Astrocyte (in vitro differentiated cells and primary cell): ENCODE results near the gene PPP1R7. TPM values are rescaled to one million over a fixed set of nuclear protein-coding genes. Genes with fewer than 3 reads are reported as not detected.

Experiments used
- DNase-seq: peaks from one replicate; pipeline ENCODE4 v3.0.0-alpha.2; 2010; ENCODE audit warnings: low read depth
- FAIRE-seq: peaks from 2 replicates; lab custom pipeline; 2011; peaks lifted over from hg19 to GRCh38; lab: Jason Lieb, UNC
- H2AFZ ChIP-seq: 2 replicates; pipeline ENCODE4 v1.6.0; 2012; ENCODE audit warnings: low read depth, low read length, inconsistent platforms
- H3K27ac ChIP-seq: 2 replicates; pipeline ENCODE4 v1.5.1; 2011; ENCODE audit warnings: low read depth, low read length, inconsistent platforms
- H3K27me3 ChIP-seq: 2 replicates; pipeline ENCODE4 v1.6.0; 2011; ENCODE audit warnings: low read length, inconsistent platforms; ENCODE audit not compliant: insufficient read depth
- H3K36me3 ChIP-seq: 2 replicates; pipeline ENCODE4 v1.5.1; 2011; ENCODE audit warnings: low read length, inconsistent platforms; ENCODE audit not compliant: insufficient read depth
- H3K4me1 ChIP-seq: 2 replicates; pipeline ENCODE4 v1.5.1; 2011; ENCODE audit warnings: low read length, inconsistent platforms; ENCODE audit not compliant: insufficient read depth
- H3K4me2 ChIP-seq: 2 replicates; pipeline ENCODE4 v1.6.0; 2012; ENCODE audit warnings: low read length, inconsistent platforms
- H3K4me3 ChIP-seq: 2 replicates; pipeline ENCODE4 v1.5.1; 2011; ENCODE audit warnings: low read depth, mild to moderate bottlenecking, low read length, inconsistent platforms; ENCODE audit not compliant: insufficient read depth
- H3K79me2 ChIP-seq: 2 replicates; pipeline ENCODE4 v1.6.0; 2012; ENCODE audit warnings: mild to moderate bottlenecking, low read length, inconsistent platforms; ENCODE audit not compliant: insufficient read depth
- H3K9ac ChIP-seq: 2 replicates; pipeline ENCODE4 v1.6.0; 2012; ENCODE audit warnings: mild to moderate bottlenecking, low read length, inconsistent platforms
- H3K9me3 ChIP-seq: 2 replicates; pipeline ENCODE4 v1.5.1; 2012; ENCODE audit warnings: low read depth, mild to moderate bottlenecking, low read length, inconsistent platforms; ENCODE audit not compliant: insufficient read depth
- H4K20me1 ChIP-seq: 2 replicates; pipeline ENCODE4 v1.6.0; 2012; ENCODE audit warnings: low read length, inconsistent platforms; ENCODE audit not compliant: insufficient read depth
- H3K27ac Mint-ChIP-seq: one replicate; pipeline ENCODE4 v1.8.0; 2021; ENCODE audit warnings: mild to moderate bottlenecking, mixed read lengths; ENCODE audit not compliant: unreplicated experiment
- H3K27me3 Mint-ChIP-seq: one replicate; pipeline ENCODE4 v1.8.0; 2021; ENCODE audit warnings: low read depth, mixed read lengths; ENCODE audit not compliant: unreplicated experiment
- H3K36me3 Mint-ChIP-seq: one replicate; pipeline ENCODE4 v1.8.0; 2021; ENCODE audit warnings: low read depth, mixed read lengths; ENCODE audit not compliant: unreplicated experiment
- H3K4me1 Mint-ChIP-seq: one replicate; pipeline ENCODE4 v1.8.0; 2021; ENCODE audit warnings: low read depth, mixed read lengths; ENCODE audit not compliant: unreplicated experiment
- H3K4me3 Mint-ChIP-seq: one replicate; pipeline ENCODE4 v1.8.0; 2021; ENCODE audit warnings: mild to moderate bottlenecking, moderate library complexity, mixed read lengths; ENCODE audit not compliant: unreplicated experiment
- H3K9me3 Mint-ChIP-seq: one replicate; pipeline ENCODE4 v1.8.0; 2021; ENCODE audit warnings: mild to moderate bottlenecking, mixed read lengths; ENCODE audit not compliant: unreplicated experiment
- EZH2 ChIP-seq: IDR thresholded peaks from 2 replicates; pipeline ENCODE4 v1.6.1; 2012; ENCODE audit warnings: mild to moderate bottlenecking, low read length, inconsistent platforms; ENCODE audit not compliant: insufficient read depth
- total RNA-seq: library from RNA; stranded (reverse); gene quantifications from 2 replicates; pipeline ENCODE4 v1.2.1, GENCODE V29; 2021
- TF ChIP-seq, protein P1 (sequence below): IDR thresholded peaks from 2 replicates; pipeline ENCODE4 v1.5.1; 2011; ENCODE audit warnings: low read depth, mild to moderate bottlenecking, inconsistent platforms, low read length, moderate library complexity; ENCODE audit not compliant: insufficient read depth

The PPP1R7 gene
- total RNA-seq, 1 donor from 2014 or later, result 53.4 TPM

DNA sequence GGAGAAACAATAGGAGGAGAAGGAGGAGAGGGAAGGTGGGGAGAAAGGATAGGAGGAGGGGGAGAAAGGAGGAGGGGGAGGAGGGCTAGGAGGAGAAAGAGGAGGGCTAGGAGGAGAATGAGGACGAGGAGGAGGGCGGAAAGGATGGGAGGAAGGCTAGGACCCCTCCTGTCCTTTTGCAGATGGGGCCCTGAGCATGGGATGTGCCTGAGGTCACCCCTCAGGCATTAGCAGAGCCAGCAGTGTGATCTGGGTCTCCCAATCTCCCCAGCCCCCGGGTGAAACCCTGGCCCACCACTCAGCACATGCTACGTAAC, 37.6 kb downstream of the PPP1R7 start:
- H3K9me3 ChIP-seq, result no peaks in the 10 kb centered on the region
- no peaks in the 10 kb centered on the region for H3K79me2 ChIP-seq
- peaks cover 12% of the 10 kb centered on the region for H3K27me3 Mint-ChIP-seq
- no peaks in the 10 kb centered on the region for H3K9me3 Mint-ChIP-seq
- FAIRE-seq, result no peak
- H3K4me1 ChIP-seq, result no peaks in the 10 kb centered on the region
- no peaks in the 10 kb centered on the region for H3K4me1 Mint-ChIP-seq
- H3K9ac ChIP-seq, result no peak overlapping the region
- DNase-seq, result no peak
- no peak overlapping the region for H3K4me3 Mint-ChIP-seq
- H3K4me2 ChIP-seq, result no peak overlapping the region
- H3K4me3 ChIP-seq, result no peak overlapping the region
- peaks cover 5% of the 10 kb centered on the region for H3K36me3 Mint-ChIP-seq
- H3K27ac ChIP-seq, result no peak overlapping the region
- H2AFZ ChIP-seq, result no peak overlapping the region
- no peak overlapping the region for H3K27ac Mint-ChIP-seq
- no peaks in the 10 kb centered on the region for H3K27me3 ChIP-seq
- no peaks in the 10 kb centered on the region for H3K36me3 ChIP-seq
- TF ChIP-seq, protein P1, sequence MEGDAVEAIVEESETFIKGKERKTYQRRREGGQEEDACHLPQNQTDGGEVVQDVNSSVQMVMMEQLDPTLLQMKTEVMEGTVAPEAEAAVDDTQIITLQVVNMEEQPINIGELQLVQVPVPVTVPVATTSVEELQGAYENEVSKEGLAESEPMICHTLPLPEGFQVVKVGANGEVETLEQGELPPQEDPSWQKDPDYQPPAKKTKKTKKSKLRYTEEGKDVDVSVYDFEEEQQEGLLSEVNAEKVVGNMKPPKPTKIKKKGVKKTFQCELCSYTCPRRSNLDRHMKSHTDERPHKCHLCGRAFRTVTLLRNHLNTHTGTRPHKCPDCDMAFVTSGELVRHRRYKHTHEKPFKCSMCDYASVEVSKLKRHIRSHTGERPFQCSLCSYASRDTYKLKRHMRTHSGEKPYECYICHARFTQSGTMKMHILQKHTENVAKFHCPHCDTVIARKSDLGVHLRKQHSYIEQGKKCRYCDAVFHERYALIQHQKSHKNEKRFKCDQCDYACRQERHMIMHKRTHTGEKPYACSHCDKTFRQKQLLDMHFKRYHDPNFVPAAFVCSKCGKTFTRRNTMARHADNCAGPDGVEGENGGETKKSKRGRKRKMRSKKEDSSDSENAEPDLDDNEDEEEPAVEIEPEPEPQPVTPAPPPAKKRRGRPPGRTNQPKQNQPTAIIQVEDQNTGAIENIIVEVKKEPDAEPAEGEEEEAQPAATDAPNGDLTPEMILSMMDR, result no peak
- no peak for TF ChIP-seq EZH2
- H4K20me1 ChIP-seq, result no peaks in the 10 kb centered on the region

DNA sequence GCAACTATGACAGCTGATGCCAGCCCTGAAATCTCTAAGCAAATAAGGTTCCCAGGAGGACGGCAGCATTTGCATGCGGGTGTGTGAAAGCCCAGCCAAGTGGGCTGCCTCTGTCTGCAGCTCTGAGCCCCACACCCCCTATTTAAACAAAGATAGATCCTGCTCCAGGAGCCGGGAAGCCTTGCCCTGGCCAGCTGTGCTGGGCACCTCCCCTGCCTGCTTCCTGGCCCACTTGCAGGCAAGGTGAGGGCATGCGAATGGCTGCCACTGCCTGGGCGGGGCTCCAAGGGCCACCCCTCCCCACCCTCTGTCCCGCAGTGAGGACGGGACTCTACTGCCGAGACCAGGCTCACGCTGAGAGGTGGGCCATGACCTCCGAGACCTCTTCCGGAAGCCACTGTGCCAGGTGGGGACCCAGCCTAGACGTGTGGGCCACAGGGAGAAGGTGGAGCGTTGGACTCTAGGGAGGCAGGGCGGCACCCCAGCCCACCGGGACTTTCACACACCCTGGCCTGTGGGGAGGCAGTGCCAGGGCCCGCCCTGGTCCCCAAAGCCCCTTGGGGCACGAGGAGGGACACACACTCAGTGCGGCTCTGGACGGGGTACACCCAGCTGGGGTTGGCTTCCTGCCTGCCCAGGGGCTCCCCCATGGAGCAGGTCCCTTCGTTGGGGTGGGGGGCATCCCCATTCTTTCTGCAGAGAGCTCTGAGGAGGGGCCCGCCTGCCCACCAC, 38.3 kb downstream of the PPP1R7 start, which contains the start of gene ANO7:
Gene ANO7, plus strand, starts transcription at position 317 of the 732 bp plus-strand sequence. CDS start 1,387 bp downstream, outside the sequence.
- Mint-ChIP-seq H3K27ac (no peak within 1 kb of the TSS), H3K9me3 (no peaks in the 10 kb centered on the region), H3K36me3 (peaks cover 2% of the 10 kb centered on the region), H3K4me3 (no peak within 1 kb of the TSS), H3K4me1 (no peaks in the 10 kb centered on the region), H3K27me3 (peaks cover 12% of the 10 kb centered on the region)
- no peak for FAIRE-seq
- no peaks in the 10 kb centered on the region for H3K9me3 ChIP-seq
- no peak within 1 kb of the TSS for H3K9ac ChIP-seq
- H3K27ac ChIP-seq, result no peak within 1 kb of the TSS
- no peaks in the 10 kb centered on the region for H4K20me1 ChIP-seq
- H3K4me1 ChIP-seq, result no peaks in the 10 kb centered on the region
- TF ChIP-seq, protein P1, result no peak
- TF ChIP-seq EZH2, result no peak
- H3K79me2 ChIP-seq, result no peaks in the 10 kb centered on the region
- no peak for DNase-seq
- H2AFZ ChIP-seq, result no peak within 1 kb of the TSS
- no peak within 1 kb of the TSS for H3K4me3 ChIP-seq
- H3K27me3 ChIP-seq, result no peaks in the 10 kb centered on the region
- H3K4me2 ChIP-seq, result no peak within 1 kb of the TSS
- H3K36me3 ChIP-seq, result no peaks in the 10 kb centered on the region
